ENCODE measurements around the gene CDC45. TPM values are rescaled to one million over a fixed set of nuclear protein-coding genes. Genes with fewer than 3 reads are reported as not detected.

CDC45 gene
- total RNA-seq, 2 donors from 2014 or later, result 0.99 TPM; not detected in 1

DNA sequence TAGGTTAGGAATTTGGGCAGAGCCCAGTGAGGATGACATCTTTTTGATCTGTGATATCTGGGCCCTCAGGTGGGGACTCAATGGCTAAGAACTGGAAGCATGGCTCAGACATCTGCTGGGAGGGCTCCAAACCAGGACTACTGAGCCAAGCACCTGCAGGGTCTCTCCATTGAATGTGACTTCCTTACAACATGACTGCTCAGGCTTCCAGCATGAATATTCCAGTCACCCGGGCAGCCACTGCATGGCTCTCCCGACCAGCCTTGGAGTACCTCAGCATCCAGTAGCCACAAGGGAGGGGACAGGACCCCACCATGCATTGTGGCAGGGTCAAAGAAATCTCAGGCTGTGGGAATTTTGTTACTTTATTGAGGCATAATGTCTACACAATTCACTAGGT lies 8.6 kb downstream of the CDC45 start:
- DNase-seq (ENCODE audit: low spot score), result no peak
- H3K27me3 ChIP-seq (replicated peaks; ENCODE audit: insufficient read depth), result no peaks in the 10 kb centered on the region
- no peak overlapping the region for H3K27ac ChIP-seq
- no peaks in the 10 kb centered on the region for H3K9me3 ChIP-seq
- TF ChIP-seq, protein P1, sequence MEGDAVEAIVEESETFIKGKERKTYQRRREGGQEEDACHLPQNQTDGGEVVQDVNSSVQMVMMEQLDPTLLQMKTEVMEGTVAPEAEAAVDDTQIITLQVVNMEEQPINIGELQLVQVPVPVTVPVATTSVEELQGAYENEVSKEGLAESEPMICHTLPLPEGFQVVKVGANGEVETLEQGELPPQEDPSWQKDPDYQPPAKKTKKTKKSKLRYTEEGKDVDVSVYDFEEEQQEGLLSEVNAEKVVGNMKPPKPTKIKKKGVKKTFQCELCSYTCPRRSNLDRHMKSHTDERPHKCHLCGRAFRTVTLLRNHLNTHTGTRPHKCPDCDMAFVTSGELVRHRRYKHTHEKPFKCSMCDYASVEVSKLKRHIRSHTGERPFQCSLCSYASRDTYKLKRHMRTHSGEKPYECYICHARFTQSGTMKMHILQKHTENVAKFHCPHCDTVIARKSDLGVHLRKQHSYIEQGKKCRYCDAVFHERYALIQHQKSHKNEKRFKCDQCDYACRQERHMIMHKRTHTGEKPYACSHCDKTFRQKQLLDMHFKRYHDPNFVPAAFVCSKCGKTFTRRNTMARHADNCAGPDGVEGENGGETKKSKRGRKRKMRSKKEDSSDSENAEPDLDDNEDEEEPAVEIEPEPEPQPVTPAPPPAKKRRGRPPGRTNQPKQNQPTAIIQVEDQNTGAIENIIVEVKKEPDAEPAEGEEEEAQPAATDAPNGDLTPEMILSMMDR (IDR thresholded peaks at IDR 0.05), result no peak
- no peak overlapping the region for H3K4me3 ChIP-seq
- no peak for ATAC-seq (ENCODE audit: insufficient number of reproducible peaks, low FRiP score, low read depth)
- H3K36me3 ChIP-seq, result no peaks in the 10 kb centered on the region
- peaks cover 0 to 7% of the 10 kb centered on the region in 2 donors for H3K4me1 ChIP-seq (ENCODE audit: control insufficient read depth in 1 of 2, low read depth in 2 of 2)

DNA sequence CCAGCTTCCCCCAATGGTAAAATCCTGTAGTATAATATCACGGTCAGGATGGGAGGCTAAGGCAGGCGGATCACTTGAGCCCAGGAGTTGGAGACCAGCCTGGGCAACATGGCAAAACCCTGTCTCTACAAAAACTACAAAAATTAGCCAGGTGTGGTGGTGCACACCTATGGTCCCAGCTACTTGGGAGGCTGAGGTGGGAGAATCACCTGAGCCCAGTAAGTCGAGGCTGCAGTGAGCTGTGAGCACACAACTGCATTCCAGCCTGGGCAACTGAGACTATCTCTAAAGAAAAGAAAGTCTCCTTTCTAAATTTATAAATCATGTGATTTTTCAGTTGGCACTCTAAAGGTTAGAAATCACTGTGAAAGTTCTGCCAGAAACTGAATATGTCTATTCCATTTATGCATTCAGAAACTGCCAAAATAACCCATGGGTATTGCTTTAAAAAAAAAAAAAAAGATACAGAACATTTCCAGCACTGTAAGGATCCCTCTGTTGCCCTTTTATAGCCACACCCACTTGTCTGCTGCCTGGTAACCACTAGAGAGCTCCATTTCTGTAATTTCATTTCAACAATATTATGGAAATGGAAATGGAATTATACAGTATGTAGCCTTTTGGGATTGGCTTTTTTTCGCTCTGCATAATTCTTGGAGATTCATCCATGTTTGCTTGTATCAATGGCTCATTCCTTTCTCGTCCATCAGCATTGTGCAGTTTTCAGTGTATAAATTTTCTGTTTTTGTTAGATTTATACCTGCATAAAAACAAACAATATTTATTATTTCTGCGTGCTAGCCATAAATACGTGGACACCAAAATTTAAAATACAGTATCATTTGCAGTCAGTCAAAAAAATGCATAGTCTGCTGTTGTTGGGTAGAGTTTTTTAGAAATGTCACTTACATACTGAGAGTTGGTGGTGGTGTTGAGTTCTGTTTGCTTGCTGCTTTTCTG lies 9.4 kb downstream of the CDC45 start:
- Histone ChIP-seq H3K4me3 (no peak overlapping the region), H3K4me1 (ENCODE audit: control insufficient read depth in 1 of 2, low read depth in 2 of 2) (peaks cover 0 to 7% of the 10 kb centered on the region in 2 donors), H3K27me3 (replicated peaks; ENCODE audit: insufficient read depth) (no peaks in the 10 kb centered on the region), H3K9me3 (no peaks in the 10 kb centered on the region), H3K36me3 (no peaks in the 10 kb centered on the region), H3K27ac (no peak overlapping the region)
- TF ChIP-seq, protein P1 (IDR thresholded peaks at IDR 0.05), result no peak
- no peak for ATAC-seq (ENCODE audit: insufficient number of reproducible peaks, low FRiP score, low read depth)
- DNase-seq (ENCODE audit: low spot score), result no peak

DNA sequence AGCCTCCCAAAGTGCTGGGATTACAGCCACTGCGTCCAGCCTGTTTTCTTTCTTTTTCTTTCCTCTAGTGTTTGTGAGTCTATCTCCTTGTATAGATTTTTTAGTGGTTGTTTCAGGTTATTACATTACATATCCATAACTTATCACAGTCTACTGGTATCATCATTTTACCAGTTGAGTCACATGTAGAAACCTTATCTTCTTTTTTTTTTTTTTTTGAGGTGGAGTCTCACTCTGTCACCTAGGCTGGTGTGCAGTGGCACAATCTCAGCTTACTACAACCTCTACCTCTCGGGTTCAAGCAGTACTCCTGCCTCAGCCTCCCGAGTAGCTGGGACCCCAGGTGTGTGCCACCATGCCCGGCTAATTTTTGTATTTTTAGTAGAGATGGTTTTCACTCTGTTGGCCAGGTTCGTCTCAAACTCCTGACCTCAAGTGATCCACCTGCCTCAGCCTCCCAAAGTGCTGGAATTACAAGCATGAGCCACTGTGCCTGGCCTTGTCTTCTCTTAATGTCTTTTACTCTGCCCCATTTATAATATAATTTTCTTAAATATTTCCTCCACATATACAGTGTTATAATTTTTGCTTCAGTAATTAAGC lies 11.0 kb downstream of the CDC45 start:
- TF ChIP-seq, protein P1 (IDR thresholded peaks at IDR 0.05), result no peak
- Histone ChIP-seq H3K36me3 (no peaks in the 10 kb centered on the region), H3K4me1 (ENCODE audit: control insufficient read depth in 1 of 2, low read depth in 2 of 2) (peaks cover 0 to 7% of the 10 kb centered on the region in 2 donors), H3K9me3 (no peaks in the 10 kb centered on the region), H3K4me3 (no peak overlapping the region), H3K27ac (no peak overlapping the region), H3K27me3 (replicated peaks; ENCODE audit: insufficient read depth) (no peaks in the 10 kb centered on the region)
- no peak for DNase-seq (ENCODE audit: low spot score)
- ATAC-seq (ENCODE audit: insufficient number of reproducible peaks, low FRiP score, low read depth), result no peak

DNA sequence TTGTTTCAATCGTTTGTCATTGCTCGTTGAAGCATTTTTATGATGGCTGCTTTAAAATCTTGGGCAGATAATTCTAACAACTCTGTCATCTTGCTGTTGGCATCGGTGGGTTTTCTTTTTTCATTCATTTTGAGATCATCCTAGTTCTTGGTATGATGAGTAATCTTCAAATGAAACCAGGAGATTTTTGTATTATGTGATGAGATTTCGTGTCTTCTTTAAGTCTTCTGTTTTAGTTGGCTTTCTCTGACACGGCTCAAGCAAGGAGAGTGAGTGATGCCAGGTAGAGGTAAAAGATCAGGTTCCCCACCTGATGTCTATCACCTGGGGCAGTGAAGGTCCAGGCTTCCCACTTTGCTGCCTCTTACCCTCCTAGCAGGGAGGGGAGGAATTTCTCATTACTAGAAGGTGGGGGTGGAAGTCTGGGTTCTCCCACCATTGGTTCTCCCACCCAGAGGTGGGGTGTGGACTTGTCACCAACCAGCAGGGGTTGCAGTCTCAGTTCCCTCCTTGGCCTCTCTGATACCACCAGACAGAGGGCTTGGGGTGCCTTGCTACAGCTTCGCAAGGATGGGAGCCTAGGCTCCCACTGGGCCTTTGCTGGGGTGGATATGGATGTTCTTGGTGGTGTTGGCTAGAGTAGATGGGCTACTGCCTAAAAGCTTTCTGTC lies 12.9 kb downstream of the CDC45 start:
- TF ChIP-seq, protein P1 (IDR thresholded peaks at IDR 0.05), result no peak
- no peak for DNase-seq (ENCODE audit: low spot score)
- ATAC-seq (ENCODE audit: insufficient number of reproducible peaks, low FRiP score, low read depth), result no peak
- no peaks in the 10 kb centered on the region for H3K9me3 ChIP-seq
- no peaks in the 10 kb centered on the region for H3K27me3 ChIP-seq (replicated peaks; ENCODE audit: insufficient read depth)
- no peaks in the 10 kb centered on the region for H3K36me3 ChIP-seq
- peaks cover 0 to 7% of the 10 kb centered on the region in 2 donors for H3K4me1 ChIP-seq (ENCODE audit: control insufficient read depth in 1 of 2, low read depth in 2 of 2)
- no peak overlapping the region for H3K4me3 ChIP-seq
- H3K27ac ChIP-seq, result no peak overlapping the region
